SK-N-MC (cell line): Measurements from ENCODE around the gene IGSF23.

Experiments used
- DNase-seq: peaks from one replicate; pipeline ENCODE4 v3.0.0-alpha.2; 2011; ENCODE audit warnings: low read depth, low spot score
- H3K27ac ChIP-seq: fragments of 200-600 bp; sonication (generic); 2 replicates; pipeline ENCODE4 v1.5.1; 2016; ENCODE audit warnings: mixed run types
- H3K36me3 ChIP-seq: fragments of 200-600 bp; sonication (generic); 2 replicates; pipeline ENCODE4 v1.6.1; 2017; ENCODE audit warnings: antibody characterized with exemption, low read length, mixed read lengths; ENCODE audit not compliant: insufficient read depth
- H3K4me3 ChIP-seq: fragments of 200-600 bp; sonication (generic); 2 replicates; pipeline ENCODE4 v1.5.1; 2016
- H3K9ac ChIP-seq: fragments of 200-600 bp; sonication (generic); 2 replicates; pipeline ENCODE4 v1.8.0; 2017; ENCODE audit warnings: mixed run types, mixed read lengths; ENCODE audit not compliant: insufficient read length
- H3K9me3 ChIP-seq: fragments of 200-600 bp; sonication (generic); 2 replicates; pipeline ENCODE4 v1.6.1; 2017; ENCODE audit warnings: low read depth, mild to moderate bottlenecking, antibody characterized with exemption, low read length, moderate library complexity, mixed read lengths
- EZH2 ChIP-seq: fragments of 200-600 bp; sonication (generic); IDR thresholded peaks from one replicate; pipeline ENCODE4 v1.6.1; 2017; ENCODE audit warnings: antibody characterized with exemption
- FOXP2 ChIP-seq: optimal IDR thresholded peaks from 2 replicates; pipeline ENCODE3; 2011; ENCODE audit warnings: mild to moderate bottlenecking, moderate library complexity; ENCODE audit not compliant: insufficient read depth; ENCODE audit errors: extremely low read length, control extremely low read depth
- POLR2AphosphoS5 ChIP-seq: IDR thresholded peaks from 2 replicates; pipeline ENCODE4 v1.6.1; 2012; ENCODE audit warnings: mild to moderate bottlenecking, low read depth, low read length, borderline replicate concordance

IGSF23 gene

GRCh38 chr19:44596428-44597130 lies 16.8 kb upstream of the IGSF23 start:
- no peak overlapping the region for H3K9ac ChIP-seq
- H3K9me3 ChIP-seq = no peaks in the 10 kb centered on the region
- DNase-seq = no peak
- no peaks in the 10 kb centered on the region for H3K36me3 ChIP-seq
- TF ChIP-seq FOXP2 = no peak
- no peak for TF ChIP-seq POLR2AphosphoS5
- no peak for TF ChIP-seq EZH2
- no peak overlapping the region for H3K27ac ChIP-seq
- H3K4me3 ChIP-seq = no peak overlapping the region

DNA sequence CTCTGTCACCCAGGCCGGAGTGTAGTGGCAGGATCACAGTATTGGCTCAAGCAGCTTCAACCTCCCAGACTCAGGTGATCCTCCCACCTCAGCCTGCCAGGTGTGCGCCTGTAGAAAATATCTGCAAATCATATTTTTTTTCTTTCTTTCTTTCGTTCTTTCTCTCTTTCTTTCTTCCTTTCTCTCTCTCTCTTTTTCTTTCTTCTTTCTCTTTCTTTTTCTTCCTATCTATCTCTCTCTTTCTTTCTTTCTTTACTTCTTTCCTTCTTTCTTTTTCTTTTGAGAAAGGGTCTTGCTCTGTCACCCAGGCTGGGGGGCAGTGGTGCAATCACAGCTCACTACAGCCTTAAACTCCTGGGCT lies 16.3 kb upstream of the IGSF23 start:
- no peak for DNase-seq
- no peak overlapping the region for H3K9ac ChIP-seq
- TF ChIP-seq FOXP2 = no peak
- no peak for TF ChIP-seq POLR2AphosphoS5
- no peak for TF ChIP-seq EZH2
- no peak overlapping the region for H3K4me3 ChIP-seq
- no peak overlapping the region for H3K27ac ChIP-seq
- H3K9me3 ChIP-seq = no peaks in the 10 kb centered on the region
- no peaks in the 10 kb centered on the region for H3K36me3 ChIP-seq

DNA sequence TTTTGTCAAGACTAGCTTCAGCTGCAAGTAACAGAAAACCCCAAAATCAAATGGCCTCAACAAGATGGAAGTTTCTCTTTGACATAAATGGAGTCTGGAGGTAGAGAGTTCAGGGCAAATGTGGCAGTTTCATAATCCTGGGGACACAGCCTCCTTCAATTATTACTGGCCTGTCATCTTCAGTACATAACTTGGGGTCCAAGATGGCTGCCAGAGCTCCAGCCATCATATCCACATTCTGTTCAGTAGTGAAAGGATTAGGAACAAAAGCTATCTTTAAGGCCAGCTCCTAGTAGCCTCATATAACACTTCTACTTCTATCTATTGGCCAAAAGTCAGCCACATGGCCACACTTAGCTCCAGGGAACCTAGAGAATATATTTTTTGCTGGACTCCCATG lies 15.0 kb upstream of the IGSF23 start:
- H3K36me3 ChIP-seq = no peaks in the 10 kb centered on the region
- H3K9me3 ChIP-seq = no peaks in the 10 kb centered on the region
- no peak for DNase-seq
- H3K4me3 ChIP-seq = no peak overlapping the region
- no peak overlapping the region for H3K27ac ChIP-seq
- H3K9ac ChIP-seq = no peak overlapping the region
- no peak for TF ChIP-seq FOXP2
- TF ChIP-seq EZH2 = no peak
- TF ChIP-seq POLR2AphosphoS5 = no peak

- H3K4me3 ChIP-seq = no peak overlapping the region
- no peak for DNase-seq
- no peak overlapping the region for H3K9ac ChIP-seq
- H3K9me3 ChIP-seq = no peaks in the 10 kb centered on the region
- H3K36me3 ChIP-seq = no peaks in the 10 kb centered on the region
- no peak overlapping the region for H3K27ac ChIP-seq
- TF ChIP-seq EZH2 (no peak), FOXP2 (no peak), POLR2AphosphoS5 (no peak)
Measured at GRCh38 chr19:44598880-44599279, 14.5 kb upstream of the IGSF23 start.

- Histone ChIP-seq H3K4me3 (no peak overlapping the region), H3K9me3 (no peaks in the 10 kb centered on the region), H3K36me3 (no peaks in the 10 kb centered on the region), H3K9ac (no peak overlapping the region), H3K27ac (no peak overlapping the region)
- no peak for DNase-seq
- TF ChIP-seq FOXP2 (no peak), EZH2 (no peak), POLR2AphosphoS5 (no peak)
Measured at GRCh38 chr19:44600466-44600865, 12.9 kb upstream of the IGSF23 start.

DNA sequence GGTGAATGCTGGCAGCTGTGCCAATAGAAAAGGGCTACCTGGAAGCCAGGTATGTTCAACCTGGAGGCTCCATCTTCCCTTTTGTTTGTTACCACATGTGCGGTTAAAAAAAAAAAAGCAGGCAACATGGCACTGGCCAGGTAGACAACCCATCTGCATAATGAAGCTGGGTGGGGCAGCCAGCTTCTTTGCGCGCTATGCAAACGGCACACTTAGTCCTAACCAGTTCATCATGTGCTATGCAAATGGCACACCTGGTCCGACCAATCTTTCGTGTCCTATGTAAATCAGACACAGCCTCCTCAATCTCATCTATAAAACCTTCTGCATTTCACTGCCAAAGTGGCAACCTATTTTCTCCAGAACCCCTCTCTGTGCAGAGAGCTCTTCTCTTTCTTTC lies 11.3 kb upstream of the IGSF23 start:
- H3K27ac ChIP-seq = no peak overlapping the region
- TF ChIP-seq EZH2 = no peak
- no peak for TF ChIP-seq FOXP2
- no peak for TF ChIP-seq POLR2AphosphoS5
- DNase-seq = no peak
- H3K36me3 ChIP-seq = no peaks in the 10 kb centered on the region
- H3K9ac ChIP-seq = no peak overlapping the region
- no peaks in the 10 kb centered on the region for H3K9me3 ChIP-seq
- no peak overlapping the region for H3K4me3 ChIP-seq

DNA sequence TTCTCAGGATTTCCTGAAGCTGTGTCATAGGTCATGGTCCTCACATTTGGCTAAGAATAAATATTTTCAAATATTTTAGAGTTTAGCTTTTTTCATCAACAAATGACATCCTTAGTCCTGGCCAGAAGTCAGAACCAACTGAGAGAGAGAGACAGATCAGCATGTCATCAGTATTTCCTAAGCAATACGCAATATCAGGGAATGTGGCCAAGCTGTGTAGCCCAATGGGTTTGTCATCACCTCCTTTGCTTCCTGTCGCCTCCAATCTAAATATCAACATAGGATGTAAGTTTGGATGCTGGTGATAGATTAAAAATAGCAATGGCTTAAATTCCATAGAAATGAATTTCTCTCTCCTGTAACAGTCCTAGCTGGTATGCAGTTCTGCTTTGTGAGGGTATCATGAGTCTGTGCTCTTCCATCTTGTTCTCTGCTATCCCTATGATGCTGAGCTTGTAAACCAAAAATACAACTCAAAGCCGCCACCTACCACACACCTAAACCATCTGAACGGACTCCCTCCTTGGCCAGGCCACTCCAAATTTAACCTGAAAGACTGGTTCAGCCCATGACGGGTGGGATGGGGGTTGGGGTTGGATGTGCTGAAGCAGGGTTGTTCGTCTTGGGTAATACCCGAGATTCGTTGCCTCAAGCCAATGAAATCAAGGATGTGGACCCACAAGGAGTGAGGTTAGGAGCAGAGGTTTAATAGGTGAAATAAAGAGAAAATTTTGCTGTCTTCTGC lies 10.0 kb upstream of the IGSF23 start:
- no peaks in the 10 kb centered on the region for H3K9me3 ChIP-seq
- no peak overlapping the region for H3K4me3 ChIP-seq
- no peak overlapping the region for H3K27ac ChIP-seq
- no peak for DNase-seq
- H3K9ac ChIP-seq = no peak overlapping the region
- TF ChIP-seq POLR2AphosphoS5 (no peak), FOXP2 (no peak), EZH2 (no peak)
- H3K36me3 ChIP-seq = no peaks in the 10 kb centered on the region

GRCh38 chr19:44604241-44604640 lies 9.1 kb upstream of the IGSF23 start:
- DNase-seq = no peak
- no peak overlapping the region for H3K9ac ChIP-seq
- H3K4me3 ChIP-seq = no peak overlapping the region

More at GRCh38 chr19:44604241-44604640, 9.1 kb upstream of the IGSF23 start:
- TF ChIP-seq FOXP2 = no peak
- TF ChIP-seq POLR2AphosphoS5 = no peak
- no peak for TF ChIP-seq EZH2
- H3K9me3 ChIP-seq = no peaks in the 10 kb centered on the region
- no peak overlapping the region for H3K27ac ChIP-seq
- no peaks in the 10 kb centered on the region for H3K36me3 ChIP-seq
